Neutrophil (primary cell): ENCODE measurements around the gene ZMYND8.

ENCODE experiments used
- H3K27ac ChIP-seq: fragments of 200-600 bp; sonication (generic); 2 replicates; pipeline ENCODE4 v1.5.1; 2016; ENCODE audit warnings: mild to moderate bottlenecking, moderate library complexity
- H3K27me3 ChIP-seq: fragments of 200-600 bp; sonication (generic); 2 replicates; pipeline ENCODE4 v1.6.0; 2016; ENCODE audit warnings: mild to moderate bottlenecking
- H3K36me3 ChIP-seq: fragments of 200-600 bp; sonication (generic); 2 replicates; pipeline ENCODE4 v1.5.1; 2017
- H3K4me1 ChIP-seq, 2 experiments: fragments of 200-600 bp in 1 of 2; sonication (generic) in 1 of 2; 1 replicate in 1 of 2; 2 replicates in 1 of 2; pipeline versions ENCODE4 v1.5.1 to v1.6.1; 2013 to 2016; ENCODE audit warnings: low read depth in 1 of 2, low read length in 1 of 2, mild to moderate bottlenecking in 1 of 2, moderate library complexity in 1 of 2; ENCODE audit not compliant: control insufficient read depth in 1 of 2, insufficient read depth in 1 of 2
- H3K4me3 ChIP-seq, 2 experiments: fragments of 200-600 bp in 1 of 2; sonication (generic) in 1 of 2; 1 replicate in 1 of 2; 2 replicates in 1 of 2; pipeline ENCODE4 v1.5.1; 2013 to 2016; ENCODE audit warnings: low read depth in 1 of 2, low read length in 1 of 2, mild to moderate bottlenecking in 1 of 2, moderate library complexity in 1 of 2
- H3K9me3 ChIP-seq: fragments of 200-600 bp; sonication (generic); 2 replicates; pipeline ENCODE4 v1.5.1; 2016
- TF ChIP-seq, protein P1 (sequence below): fragments of 200-600 bp; sonication (generic); IDR thresholded peaks from 2 replicates; pipeline ENCODE4 v1.5.1; 2016; ENCODE audit warnings: antibody characterized with exemption

Gene ZMYND8

GRCh38 chr20:47188540-47188939 is 168.0 kb downstream of the ZMYND8 start:
- no peaks in the 10 kb centered on the region for H3K9me3 ChIP-seq
- no peak overlapping the region for H3K27ac ChIP-seq
- TF ChIP-seq, protein P1, sequence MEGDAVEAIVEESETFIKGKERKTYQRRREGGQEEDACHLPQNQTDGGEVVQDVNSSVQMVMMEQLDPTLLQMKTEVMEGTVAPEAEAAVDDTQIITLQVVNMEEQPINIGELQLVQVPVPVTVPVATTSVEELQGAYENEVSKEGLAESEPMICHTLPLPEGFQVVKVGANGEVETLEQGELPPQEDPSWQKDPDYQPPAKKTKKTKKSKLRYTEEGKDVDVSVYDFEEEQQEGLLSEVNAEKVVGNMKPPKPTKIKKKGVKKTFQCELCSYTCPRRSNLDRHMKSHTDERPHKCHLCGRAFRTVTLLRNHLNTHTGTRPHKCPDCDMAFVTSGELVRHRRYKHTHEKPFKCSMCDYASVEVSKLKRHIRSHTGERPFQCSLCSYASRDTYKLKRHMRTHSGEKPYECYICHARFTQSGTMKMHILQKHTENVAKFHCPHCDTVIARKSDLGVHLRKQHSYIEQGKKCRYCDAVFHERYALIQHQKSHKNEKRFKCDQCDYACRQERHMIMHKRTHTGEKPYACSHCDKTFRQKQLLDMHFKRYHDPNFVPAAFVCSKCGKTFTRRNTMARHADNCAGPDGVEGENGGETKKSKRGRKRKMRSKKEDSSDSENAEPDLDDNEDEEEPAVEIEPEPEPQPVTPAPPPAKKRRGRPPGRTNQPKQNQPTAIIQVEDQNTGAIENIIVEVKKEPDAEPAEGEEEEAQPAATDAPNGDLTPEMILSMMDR: no peak
- H3K4me3 ChIP-seq: no peak overlapping the region
- H3K36me3 ChIP-seq: no peaks in the 10 kb centered on the region
- no peaks in the 10 kb centered on the region for H3K4me1 ChIP-seq
- peaks cover 37% of the 10 kb centered on the region for H3K27me3 ChIP-seq

DNA sequence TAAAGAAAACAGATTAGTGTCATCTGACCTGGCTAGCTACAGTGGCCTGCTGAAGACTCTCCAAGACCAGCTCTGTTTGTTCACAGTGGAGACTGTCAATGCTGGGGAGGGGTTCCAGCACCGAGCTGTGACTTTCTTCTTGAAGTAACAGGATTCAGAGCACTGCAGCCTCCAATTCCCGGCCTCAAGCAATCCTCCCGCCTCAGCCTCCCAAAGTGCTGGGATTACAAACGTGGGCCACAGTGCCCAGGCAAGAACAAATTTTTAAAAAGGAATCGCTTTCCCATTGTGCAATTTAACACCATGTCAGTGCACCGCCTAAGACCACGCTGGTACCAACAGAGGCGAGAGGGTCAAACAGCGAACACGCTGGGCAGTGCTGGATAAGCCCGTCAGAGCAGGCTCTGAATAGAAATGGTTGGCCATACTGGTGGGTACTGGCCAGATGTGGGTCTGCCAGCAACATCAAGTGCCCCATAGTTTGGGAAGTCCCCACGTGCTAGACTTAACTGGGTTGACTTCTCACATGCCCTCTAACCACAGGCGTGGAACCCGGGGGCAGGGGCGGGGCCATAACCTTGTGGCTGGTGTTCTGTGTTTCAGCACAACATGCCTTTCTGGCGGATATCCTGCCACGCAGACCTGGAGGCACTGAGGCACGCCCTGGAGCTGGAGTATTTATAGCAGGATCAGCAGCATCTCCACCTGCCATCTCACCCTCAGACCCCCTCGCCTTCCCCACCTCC is 168.9 kb downstream of the ZMYND8 start:
- Histone ChIP-seq H3K9me3 (no peaks in the 10 kb centered on the region), H3K4me3 (no peak overlapping the region), H3K4me1 (no peaks in the 10 kb centered on the region), H3K36me3 (no peaks in the 10 kb centered on the region), H3K27ac (no peak overlapping the region), H3K27me3 (peaks cover 37% of the 10 kb centered on the region)
- TF ChIP-seq, protein P1: no peak

DNA sequence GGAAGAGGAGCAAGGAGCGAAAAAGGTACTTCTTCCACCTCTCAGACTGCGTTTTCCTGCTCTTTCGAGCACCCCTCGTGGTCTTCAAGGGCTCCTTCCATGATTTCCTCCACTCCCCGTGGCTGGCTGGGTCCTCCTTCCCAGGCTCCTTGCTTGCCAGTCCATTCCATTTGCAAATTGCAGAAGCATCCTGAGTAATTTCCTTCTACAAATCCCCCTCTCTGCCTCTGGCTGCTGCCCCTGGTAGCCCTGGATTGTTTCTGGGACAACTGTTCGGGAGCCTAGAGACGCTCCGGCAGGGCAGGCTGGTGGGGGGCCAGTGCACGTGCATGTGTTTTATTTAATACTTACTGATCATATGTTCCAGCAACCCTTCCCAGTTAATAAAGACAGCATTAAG is 173.1 kb downstream of the ZMYND8 start:
- Histone ChIP-seq H3K4me3 (no peak overlapping the region), H3K9me3 (no peaks in the 10 kb centered on the region), H3K27me3 (peaks cover 6% of the 10 kb centered on the region), H3K27ac (no peak overlapping the region), H3K36me3 (no peaks in the 10 kb centered on the region), H3K4me1 (no peaks in the 10 kb centered on the region)
- TF ChIP-seq, protein P1: no peak

DNA sequence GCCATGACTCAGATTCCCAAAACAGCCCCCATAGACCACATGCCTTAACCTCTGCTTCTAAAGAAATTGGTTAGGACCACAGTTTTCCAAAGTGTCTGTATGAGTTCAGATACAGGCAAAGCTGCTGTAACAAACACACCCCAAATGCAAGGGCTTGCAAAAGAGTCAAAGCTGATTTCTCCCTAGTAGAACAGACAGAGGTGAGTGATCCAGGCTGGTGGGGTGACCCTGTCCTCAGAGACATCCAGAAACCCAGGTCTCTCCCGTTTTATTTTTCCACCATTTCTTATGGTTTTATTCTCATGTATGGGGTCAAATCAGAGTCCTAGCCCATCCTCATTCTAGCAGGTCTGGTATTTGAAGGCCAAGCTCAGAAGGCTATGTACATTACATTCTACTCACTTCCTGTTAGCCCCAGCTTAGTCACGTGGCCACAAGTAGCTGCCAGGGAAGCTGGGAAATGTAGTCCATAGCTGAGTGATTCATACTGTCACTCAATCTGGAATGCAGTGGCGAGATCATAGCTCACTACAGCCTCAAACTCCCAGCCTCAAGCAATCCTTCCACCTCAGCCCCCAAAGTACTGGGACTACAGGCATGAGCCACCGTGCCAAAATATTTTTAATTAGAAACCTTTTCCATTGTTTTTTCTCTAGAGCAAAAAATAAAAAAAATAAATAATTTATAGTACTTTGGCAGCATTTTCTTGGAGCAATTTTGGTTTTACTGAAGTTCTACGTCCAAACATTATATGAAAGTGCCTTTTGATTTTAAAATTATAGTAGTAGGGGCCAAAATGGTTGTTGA is 175.2 kb downstream of the ZMYND8 start:
- Histone ChIP-seq H3K36me3 (no peaks in the 10 kb centered on the region), H3K4me1 (no peaks in the 10 kb centered on the region)
- TF ChIP-seq, protein P1: no peak

DNA sequence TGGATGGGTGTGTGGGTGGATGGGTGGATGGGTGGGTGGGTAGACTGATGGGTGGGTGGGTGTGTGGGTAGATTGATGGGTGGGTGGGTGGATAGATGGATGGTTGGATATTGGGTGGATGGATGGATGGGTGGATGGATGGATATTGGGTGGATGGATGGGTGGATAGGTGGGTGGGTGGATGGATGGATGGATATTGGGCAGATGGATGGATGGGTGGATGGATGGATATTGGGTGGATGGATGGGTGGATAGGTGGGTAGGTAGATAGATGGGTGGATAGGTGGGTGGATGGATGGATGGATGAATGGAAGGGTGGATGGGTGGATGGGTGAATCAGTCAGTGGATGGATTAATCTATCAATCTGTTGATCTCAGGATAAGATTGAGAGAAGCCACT is 177.2 kb downstream of the ZMYND8 start:
- Histone ChIP-seq H3K4me3 (no peak overlapping the region), H3K9me3 (no peaks in the 10 kb centered on the region), H3K4me1 (no peaks in the 10 kb centered on the region), H3K36me3 (no peaks in the 10 kb centered on the region), H3K27ac (no peak overlapping the region), H3K27me3 (peaks cover 7% of the 10 kb centered on the region)
- TF ChIP-seq, protein P1: no peak

More for the DNA sequence above, 175.2 kb downstream of the ZMYND8 start:
- H3K27me3 ChIP-seq: no peaks in the 10 kb centered on the region
- H3K27ac ChIP-seq: no peak overlapping the region
- no peaks in the 10 kb centered on the region for H3K9me3 ChIP-seq
- no peak overlapping the region for H3K4me3 ChIP-seq
